ENCODE results near the gene OTULIN.

Gene OTULIN

GRCh38 chr5:14698495-14698894 is 34.0 kb downstream of the OTULIN start:
- DNase-seq (ENCODE audit: low spot score), result no peak

DNA sequence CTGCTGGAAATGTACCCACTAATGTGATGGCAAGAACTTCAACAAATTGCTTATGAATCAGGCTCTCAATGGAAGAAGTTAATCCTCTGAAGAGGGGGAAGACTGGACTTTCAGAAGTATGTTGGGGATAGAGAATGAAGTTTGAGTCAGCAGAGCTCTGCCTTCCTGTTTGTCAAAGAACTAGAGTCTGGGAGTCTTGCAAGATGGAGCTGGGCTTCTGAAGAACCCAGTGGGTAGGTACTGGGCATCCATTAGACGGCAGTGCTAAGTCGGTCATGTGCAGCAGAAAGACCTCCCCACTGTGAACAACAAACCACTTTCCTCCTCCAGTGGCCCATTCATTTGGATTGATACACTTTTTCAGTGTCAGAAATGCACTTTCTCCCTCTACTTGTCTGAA is 34.6 kb downstream of the OTULIN start:
- no peak for DNase-seq (ENCODE audit: low spot score)

DNA sequence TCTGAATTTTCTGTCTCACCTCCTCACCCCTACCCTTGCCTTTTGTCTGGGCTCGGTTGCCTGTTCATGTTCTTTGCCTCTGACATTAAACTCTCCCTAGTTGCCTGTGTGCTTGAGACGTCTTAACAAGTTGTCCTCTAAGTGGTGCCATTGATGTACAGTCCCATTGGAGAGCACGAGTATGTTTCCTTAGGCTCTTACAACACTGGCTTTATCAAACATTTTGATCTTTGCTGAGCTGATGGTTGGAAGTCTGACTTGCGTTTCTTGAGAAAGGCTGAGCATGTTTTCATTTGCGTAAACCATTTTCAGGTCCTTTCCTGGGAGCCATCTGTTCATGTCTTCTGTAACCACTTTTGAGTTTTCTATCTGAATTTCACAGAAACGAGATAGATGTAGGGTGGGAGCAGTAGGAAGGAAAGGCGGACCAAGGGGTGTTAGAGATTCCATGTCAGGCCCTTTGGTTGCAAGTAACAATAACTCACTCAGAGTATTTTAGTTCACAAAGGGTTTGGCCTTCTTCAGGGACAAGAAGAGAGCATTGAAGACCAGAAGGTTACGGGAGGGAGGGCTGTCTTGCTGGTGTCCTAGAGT is 35.4 kb downstream of the OTULIN start:
- no peak for DNase-seq (ENCODE audit: low spot score)

- DNase-seq (ENCODE audit: low spot score), result no peak
Observed at GRCh38 chr5:14700478-14701436, 36.2 kb downstream of the OTULIN start.

DNA sequence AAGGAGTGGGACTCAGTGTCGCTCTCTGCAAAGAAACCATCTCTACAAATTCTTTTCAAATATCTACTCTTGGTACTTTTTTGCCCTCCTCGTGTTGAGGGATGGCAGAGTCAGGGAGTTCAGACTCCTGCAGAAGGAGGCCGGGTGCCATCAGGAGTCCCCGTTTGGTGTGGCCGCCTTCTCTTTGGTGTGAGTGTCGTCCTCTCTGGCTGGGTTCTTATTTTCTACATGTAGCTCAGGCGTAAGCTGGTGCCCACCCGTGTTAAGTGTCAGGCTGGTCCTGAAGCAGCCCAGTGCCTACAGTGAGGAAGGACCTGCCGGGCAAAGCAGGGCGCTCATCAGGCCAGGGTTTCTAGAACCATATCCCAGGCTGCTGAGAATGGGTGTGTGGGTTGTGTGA is 37.0 kb downstream of the OTULIN start:
- no peak for DNase-seq (ENCODE audit: low spot score)

DNA sequence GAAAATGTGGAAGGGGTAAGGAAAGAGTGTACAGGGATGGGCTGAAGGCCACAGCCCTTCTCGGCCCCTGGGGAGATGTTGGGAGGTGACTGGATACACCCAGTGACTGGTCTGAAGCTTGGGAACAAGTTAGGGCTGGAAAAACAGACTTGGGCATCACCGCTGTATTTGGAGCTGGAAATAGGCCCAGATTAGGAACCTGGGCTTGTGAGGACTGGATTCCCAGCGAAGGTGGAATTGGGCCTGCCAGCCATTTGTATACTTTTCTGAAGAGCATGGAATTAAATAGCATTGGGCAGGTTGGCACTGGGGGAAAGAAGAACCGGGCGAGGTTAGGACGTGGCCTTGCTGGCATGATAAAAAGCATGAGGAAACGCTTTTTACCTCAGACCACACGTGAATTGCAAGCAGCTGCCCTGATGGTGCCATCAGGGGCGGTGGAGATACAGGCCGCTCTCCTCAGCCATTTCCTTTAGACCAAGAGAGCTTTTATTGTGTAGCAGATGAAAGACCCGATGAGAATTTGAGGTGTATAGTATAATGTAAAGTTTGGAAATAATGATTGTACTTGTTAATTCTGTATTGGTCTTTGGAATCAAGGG is 37.8 kb downstream of the OTULIN start:
- no peak for DNase-seq (ENCODE audit: low spot score)

DNA sequence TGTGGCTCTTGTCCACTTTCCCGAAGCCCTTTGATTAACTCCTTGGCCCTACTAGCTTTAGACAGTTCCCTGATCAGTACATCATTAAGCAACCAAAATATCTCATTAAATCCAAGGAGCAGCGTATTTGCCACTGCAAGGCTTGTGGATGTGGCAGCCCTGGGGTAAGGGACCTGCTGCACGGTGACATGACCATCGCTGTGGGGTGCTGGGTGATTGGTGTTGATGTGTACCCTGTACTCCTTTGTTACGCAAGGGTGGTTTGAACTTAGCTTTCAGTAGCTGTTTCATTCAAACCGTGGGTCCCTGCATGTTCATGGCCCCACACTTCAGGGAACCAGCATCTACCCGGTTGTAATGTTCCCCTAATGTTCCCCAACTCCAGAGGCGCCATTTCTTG is 41.0 kb downstream of the OTULIN start:
- no peak for DNase-seq (ENCODE audit: low spot score)

GRCh38 chr5:14706615-14707021 is 42.1 kb downstream of the OTULIN start:
- DNase-seq (ENCODE audit: low spot score), result peak; percentile 79

DNA sequence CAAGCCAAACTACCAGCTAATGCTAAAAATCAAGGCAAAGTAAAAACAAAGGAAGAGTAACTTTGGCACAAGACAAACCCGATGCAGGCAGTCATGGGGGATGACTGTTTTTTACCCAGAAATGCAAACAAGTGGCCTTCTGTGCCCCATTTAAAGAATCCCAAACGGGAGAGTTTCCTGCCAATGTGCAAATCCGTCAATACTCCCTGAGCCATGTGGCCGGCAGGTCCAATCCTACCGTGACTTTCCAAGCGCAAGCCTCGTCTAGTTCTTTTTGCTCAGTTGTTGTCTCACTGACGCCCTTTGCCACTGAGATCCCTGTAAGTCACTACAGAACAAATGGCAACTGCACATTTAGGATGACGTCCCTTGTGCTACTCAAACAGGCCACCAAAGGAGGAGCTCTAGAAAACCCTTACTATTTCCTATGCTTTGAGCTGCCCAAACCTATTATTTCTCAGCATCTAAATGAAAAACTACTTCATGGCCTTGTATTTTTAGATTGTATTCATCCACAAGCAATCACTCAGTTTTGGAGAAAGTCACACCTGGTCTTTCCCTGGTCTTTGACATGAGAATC is 43.4 kb downstream of the OTULIN start:
- DNase-seq (ENCODE audit: low spot score), result no peak

GRCh38 chr5:14708551-14708950 is 44.0 kb downstream of the OTULIN start:
- no peak for DNase-seq (ENCODE audit: low spot score)

DNA sequence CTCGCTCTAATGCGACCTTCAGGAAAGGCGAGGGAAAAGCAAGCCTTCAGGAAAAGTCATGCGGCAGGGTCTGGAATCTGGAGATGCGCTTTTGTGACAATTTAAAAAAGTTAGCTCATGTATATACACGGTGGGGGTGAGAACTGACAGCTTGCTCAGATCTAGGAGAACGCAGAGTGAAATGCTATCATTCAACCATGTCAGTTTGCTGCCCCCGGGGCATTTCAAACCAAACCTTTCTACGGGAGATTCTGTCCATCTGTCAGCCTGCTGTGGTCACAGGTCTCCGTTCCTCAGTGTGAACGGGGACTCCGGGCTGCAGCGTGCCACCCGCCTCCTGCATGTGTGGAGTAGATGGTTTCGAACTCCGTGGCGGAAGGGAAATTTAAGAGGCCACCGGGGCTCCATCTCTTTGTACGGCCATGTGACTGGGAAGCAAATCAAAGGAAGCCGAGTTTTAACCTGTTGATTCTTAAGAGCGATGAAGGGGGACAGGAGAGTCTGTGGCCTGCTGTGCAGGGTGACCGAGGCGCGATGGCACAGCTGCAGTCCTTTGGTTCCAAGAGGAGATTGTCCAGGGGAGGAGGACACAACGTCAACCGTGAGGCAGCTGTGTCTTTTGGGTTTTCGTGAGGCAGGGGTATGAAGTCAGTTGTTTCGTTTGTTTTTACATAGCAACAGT is 45.9 kb downstream of the OTULIN start:
- no peak for DNase-seq (ENCODE audit: low spot score)

GRCh38 chr5:14712131-14712530 is 47.6 kb downstream of the OTULIN start:
- no peak for DNase-seq (ENCODE audit: low spot score)

DNA sequence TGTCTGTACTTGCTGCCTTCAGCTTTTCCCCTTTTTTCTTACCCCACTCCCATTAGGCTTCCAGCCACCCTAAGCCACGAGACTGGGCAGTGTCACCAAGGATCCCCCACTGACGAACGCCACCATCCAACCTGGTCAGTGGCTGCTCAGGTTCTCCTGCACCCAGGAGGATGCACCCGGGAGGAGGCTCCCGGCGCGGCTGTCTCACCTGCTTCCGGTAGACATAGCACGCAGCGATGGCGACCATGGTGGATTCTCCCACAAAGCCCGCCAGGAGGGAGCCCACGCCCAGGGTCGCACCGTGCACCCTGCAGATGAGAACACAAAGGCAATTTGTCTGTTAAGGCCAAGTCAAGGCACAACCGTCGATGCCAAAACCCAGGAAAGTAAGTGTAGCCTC is 48.1 kb downstream of the OTULIN start:
- no peak for DNase-seq (ENCODE audit: low spot score)

- DNase-seq (ENCODE audit: low spot score), result no peak
Observed at GRCh38 chr5:14713476-14714390, 49.2 kb downstream of the OTULIN start.

DNA sequence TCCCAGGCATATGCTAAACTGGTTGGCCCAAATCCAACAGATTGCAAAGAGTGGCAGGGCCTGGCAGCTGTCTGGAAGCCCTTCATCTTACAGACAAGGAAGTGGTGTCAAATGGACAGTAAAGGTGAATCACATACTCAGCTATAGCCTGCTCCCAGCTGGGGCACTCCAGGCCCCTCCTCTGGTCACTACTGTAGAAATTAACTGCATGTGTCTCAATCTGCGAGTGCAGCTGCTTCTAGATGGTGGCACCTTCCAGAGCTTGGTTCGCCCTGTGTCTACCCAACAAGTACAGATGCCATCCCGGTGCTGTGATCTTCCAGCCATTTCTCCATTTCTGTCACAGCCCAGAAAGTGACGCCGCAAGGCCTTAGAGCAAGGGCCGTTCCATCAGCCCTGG is 50.2 kb downstream of the OTULIN start:
- no peak for DNase-seq (ENCODE audit: low spot score)

DNA sequence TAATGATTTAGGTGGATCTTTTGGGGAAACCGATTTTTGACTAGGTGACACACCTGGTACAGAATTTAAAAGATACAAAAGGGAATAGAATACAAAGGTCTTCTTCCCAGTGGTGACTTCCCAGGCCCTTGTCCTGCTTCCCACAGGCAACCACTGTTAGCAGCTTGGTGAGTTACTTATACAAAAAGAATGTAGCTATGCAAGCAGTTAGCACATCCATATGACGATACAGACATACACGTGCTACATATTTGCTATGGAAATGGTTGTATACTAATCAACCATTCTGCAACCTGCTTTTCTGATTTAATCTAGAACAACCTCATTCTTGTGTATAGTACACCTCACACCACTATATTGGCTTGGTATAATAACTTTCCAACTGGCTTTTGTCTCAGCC is 51.0 kb downstream of the OTULIN start:
- no peak for DNase-seq (ENCODE audit: low spot score)

DNA sequence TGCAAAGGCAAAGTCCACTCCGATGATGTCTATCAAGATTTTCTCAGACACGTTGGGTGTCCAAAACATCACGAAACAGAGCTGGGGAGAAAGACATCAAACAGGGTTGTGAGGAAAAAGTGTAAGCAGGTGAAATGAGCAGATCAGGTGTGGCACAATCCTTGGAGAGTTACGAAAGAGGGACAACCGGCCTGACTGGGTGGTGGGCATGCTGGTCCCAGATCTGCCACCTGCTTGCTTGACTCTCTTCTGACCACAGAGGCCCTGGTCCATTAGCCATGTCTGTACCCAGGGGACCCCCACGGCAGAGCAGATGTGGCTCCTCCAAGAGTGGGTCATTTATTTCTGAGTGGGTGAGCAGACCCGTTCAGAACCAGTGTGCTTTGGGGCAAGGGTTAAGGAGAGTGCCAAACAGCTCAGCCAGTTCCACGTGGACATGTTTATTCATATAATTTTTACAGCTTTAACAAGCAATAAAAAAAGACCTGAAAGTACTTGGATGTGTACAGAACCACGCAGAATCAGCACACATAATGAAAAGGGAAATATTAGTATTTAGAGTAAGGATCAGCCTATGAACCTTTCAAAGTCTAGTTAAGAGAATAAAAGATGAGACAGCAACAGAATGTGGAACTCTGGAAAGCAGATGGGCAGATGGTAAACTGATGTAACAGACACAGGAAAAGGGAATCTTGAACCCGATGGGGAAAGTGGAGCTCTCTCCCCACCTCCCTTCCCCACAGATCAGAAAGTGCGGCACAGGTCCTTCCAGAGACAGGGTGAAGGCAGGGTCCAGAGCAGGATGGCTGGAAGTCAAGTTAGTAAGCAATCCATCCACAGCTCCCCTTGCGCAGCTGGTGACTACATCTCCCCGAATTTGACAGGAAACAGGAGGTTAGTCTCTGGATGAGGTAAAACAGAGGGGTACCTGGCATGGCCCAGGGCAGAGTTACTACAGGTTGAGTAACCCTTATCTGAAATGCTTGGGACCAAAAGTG is 52.5 kb downstream of the OTULIN start:
- no peak for DNase-seq (ENCODE audit: low spot score)

- no peak for DNase-seq (ENCODE audit: low spot score)
Observed at GRCh38 chr5:14718778-14719177, 54.3 kb downstream of the OTULIN start.

DNA sequence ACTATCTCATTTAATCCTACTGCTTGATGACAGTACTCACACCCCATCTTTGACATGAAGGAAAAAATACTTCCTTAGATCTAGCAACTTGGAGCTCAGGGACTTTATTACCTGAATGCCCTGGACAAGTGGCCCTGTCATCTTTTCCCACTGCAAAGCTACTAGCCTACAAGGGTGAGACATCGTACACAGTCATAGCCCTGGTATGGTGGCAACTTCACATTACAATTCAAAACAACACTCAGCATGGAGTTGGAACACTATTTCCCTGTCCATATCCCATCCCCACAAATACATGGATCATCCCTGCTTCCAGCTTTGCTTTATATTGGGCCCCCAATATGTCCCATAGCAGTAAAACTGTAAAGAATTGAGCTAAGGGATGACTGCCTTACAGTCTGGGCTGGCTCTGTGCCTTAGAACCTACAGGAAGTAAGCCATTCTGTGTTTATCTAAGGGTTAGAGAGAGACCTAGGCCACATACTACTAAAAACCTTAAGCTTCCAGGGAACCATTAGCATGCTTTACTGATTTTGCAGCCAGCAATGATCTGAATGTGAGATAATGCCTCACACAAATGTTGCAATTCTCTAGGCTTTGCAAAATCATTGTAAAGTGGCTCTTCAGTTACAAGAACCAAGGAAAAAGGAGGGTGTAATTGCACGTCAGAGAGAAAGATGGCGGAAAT is 55.9 kb downstream of the OTULIN start:
- no peak for DNase-seq (ENCODE audit: low spot score)

All from CD4-positive, alpha-beta T cell treated with Interleukin-2 at 100 ng/mL for 4 hours (primary cell).